Neural cell (in vitro differentiated cells): ENCODE measurements around the gene DNAJC6. TPM values are rescaled to one million over a fixed set of nuclear protein-coding genes. Genes with fewer than 3 reads are reported as not detected.

Source experiments
- H2AFZ ChIP-seq: fragments of 200-600, 300-800 bp; sonication (generic), shearing (Covaris generic); 2 replicates; pipeline ENCODE4 v1.6.0; 2014; ENCODE audit warnings: low read depth, mild to moderate bottlenecking, antibody characterized with exemption, low read length, moderate library complexity
- H3F3A ChIP-seq: fragments of 200-600 bp; shearing (Covaris generic); 2 replicates; pipeline ENCODE4 v1.6.1; 2016; ENCODE audit warnings: mild to moderate bottlenecking, moderate library complexity, mixed read lengths, antibody characterized with exemption, low read length; ENCODE audit not compliant: insufficient read depth, poor library complexity, severe bottlenecking
- H3K27ac ChIP-seq: fragments of 200-600, 300-800 bp; sonication (generic), shearing (Covaris generic); 2 replicates; pipeline ENCODE4 v1.5.1; 2014; ENCODE audit warnings: mild to moderate bottlenecking, low read length, moderate library complexity
- H3K27me3 ChIP-seq: fragments of 300-800, 200-600 bp; sonication (generic), shearing (Covaris generic); 2 replicates; pipeline ENCODE4 v1.6.0; 2014; ENCODE audit warnings: mild to moderate bottlenecking, low read depth, low read length, moderate library complexity; ENCODE audit not compliant: insufficient read depth
- H3K36me3 ChIP-seq: fragments of 300-800, 200-600 bp; sonication (generic), shearing (Covaris generic); 2 replicates; pipeline ENCODE4 v1.5.1; 2014; ENCODE audit warnings: mild to moderate bottlenecking, antibody characterized with exemption, low read length, moderate library complexity; ENCODE audit not compliant: insufficient read depth
- H3K4me2 ChIP-seq: fragments of 300-800, 200-600 bp; sonication (generic), shearing (Covaris generic); 2 replicates; pipeline ENCODE4 v1.6.0; 2014; ENCODE audit warnings: mild to moderate bottlenecking, low read length
- H3K4me3 ChIP-seq: fragments of 300-800, 200-600 bp; sonication (generic), shearing (Covaris generic); 2 replicates; pipeline ENCODE4 v1.5.1; 2014; ENCODE audit warnings: mild to moderate bottlenecking, low read length, moderate library complexity
- H3K79me2 ChIP-seq: fragments of 200-600 bp; shearing (Covaris generic); replicated peaks from 2 replicates; pipeline ENCODE4 v1.6.0; 2014; ENCODE audit warnings: mild to moderate bottlenecking, low read length, moderate library complexity; ENCODE audit not compliant: insufficient read depth
- H3K9ac ChIP-seq: fragments of 300-800, 200-600 bp; sonication (generic), shearing (Covaris generic); 2 replicates; pipeline ENCODE4 v1.6.1; 2016; ENCODE audit warnings: mild to moderate bottlenecking, low read length, mixed read lengths
- H3K9me2 ChIP-seq: fragments of 200-600 bp; shearing (Covaris generic); 2 replicates; pipeline ENCODE4 v1.6.1; 2016; ENCODE audit warnings: mild to moderate bottlenecking, low read length, mixed read lengths; ENCODE audit not compliant: insufficient read depth
- H3K9me3 ChIP-seq: fragments of 200-600, 300-800 bp; sonication (generic), shearing (Covaris generic); 2 replicates; pipeline ENCODE4 v1.6.1; 2016; ENCODE audit warnings: mild to moderate bottlenecking, mixed run types, low read length, moderate library complexity, mixed read lengths
- H4K20me1 ChIP-seq: fragments of 200-600 bp; shearing (Covaris generic); 2 replicates; pipeline ENCODE4 v1.6.1; 2016; ENCODE audit warnings: mild to moderate bottlenecking, mixed run types; ENCODE audit not compliant: insufficient read depth
- EP300 ChIP-seq: fragments of 450-650 bp; conservative IDR thresholded peaks from 2 replicates; pipeline ENCODE4 v1.6.1; 2014; ENCODE audit warnings: antibody characterized with exemption, mild to moderate bottlenecking, moderate library complexity; ENCODE audit not compliant: poor library complexity, severe bottlenecking
- EZH2 ChIP-seq: fragments of 200-600, 300-800 bp; shearing (Covaris generic), sonication (generic); IDR thresholded peaks from 2 replicates; pipeline ENCODE4 v1.6.1; 2014; ENCODE audit warnings: antibody characterized with exemption, low read length, borderline replicate concordance, mild to moderate bottlenecking; ENCODE audit not compliant: insufficient read depth, poor library complexity, severe bottlenecking
- MXI1 ChIP-seq: fragments of 450-650 bp; conservative IDR thresholded peaks from 2 replicates; pipeline ENCODE4 v1.6.1; 2014; ENCODE audit warnings: antibody characterized with exemption, mild to moderate bottlenecking; ENCODE audit not compliant: poor library complexity, severe bottlenecking
- POLR2AphosphoS5 ChIP-seq: IDR thresholded peaks from 2 replicates; pipeline ENCODE4 v1.6.1; 2012
- RAD21 ChIP-seq: fragments of 450-650 bp; conservative IDR thresholded peaks from 2 replicates; pipeline ENCODE4 v1.6.1; 2014; ENCODE audit warnings: antibody characterized with exemption, mild to moderate bottlenecking, moderate library complexity
- SMC3 ChIP-seq: fragments of 450-650 bp; conservative IDR thresholded peaks from 2 replicates; pipeline ENCODE4 v1.6.1; 2014; ENCODE audit warnings: antibody characterized with exemption, mild to moderate bottlenecking, moderate library complexity; ENCODE audit not compliant: poor library complexity
- TAF1 ChIP-seq: IDR thresholded peaks from 2 replicates; pipeline ENCODE4 v1.6.1; 2012; ENCODE audit warnings: low read depth
- polyA plus RNA-seq: library from polyadenylated mRNA; depleted of rRNA; stranded (reverse); fragments of >200 nt; gene quantifications from 2 replicates; pipeline ENCODE4 v1.2.3, GENCODE V29; 2014
- TF ChIP-seq, protein P1 (sequence below): fragments of 450-650 bp; IDR thresholded peaks from 2 replicates; pipeline ENCODE4 v1.5.1; 2014; ENCODE audit warnings: antibody characterized with exemption, mild to moderate bottlenecking, moderate library complexity; ENCODE audit not compliant: poor library complexity, severe bottlenecking
- TF ChIP-seq, protein P2 (sequence below): IDR thresholded peaks from 2 replicates; pipeline ENCODE4 v1.6.1; 2012; ENCODE audit warnings: borderline replicate concordance

The DNAJC6 gene
- polyA plus RNA-seq, 1 donor from 2014 or later: 47.1 TPM

DNA sequence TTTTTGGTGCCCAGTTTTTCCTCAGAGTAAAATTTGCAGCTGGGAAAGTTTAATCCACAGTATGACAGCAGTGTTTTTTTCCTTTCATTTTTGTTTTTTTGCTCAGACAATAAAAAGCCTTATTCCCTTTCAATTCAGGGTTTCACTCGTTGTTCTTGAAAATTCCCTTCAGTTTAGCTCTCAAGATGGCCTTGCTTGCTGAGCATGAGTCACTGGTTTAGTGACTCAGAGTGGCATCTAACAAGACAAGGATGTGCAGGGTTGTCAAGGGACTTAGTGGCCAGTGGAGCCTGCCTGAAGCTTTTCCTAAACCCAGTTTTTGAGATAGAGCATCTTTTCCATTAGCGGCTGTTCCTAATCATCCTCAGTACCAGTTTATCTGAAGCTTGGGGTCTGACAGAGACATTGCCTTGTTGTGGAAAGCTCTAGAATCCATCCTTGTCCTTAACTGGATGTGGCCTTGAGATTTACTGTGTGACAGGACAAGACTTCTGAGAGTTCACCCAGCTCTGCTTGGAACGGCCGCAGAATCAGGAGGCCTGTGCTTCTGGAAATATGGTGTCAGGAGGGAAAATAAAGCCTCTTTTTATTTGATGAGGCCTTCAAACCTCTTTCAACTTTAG, 48.4 kb upstream of the DNAJC6 start:
- Histone ChIP-seq H3K4me2 (no peak overlapping the region), H3K9me2 (no peaks in the 10 kb centered on the region), H3K4me3 (no peak overlapping the region), H3K9me3 (no peaks in the 10 kb centered on the region), H2AFZ (no peak overlapping the region), H3K79me2 (peaks cover 19% of the 10 kb centered on the region), H3K27me3 (no peaks in the 10 kb centered on the region), H3K27ac (no peak overlapping the region), H3K36me3 (no peaks in the 10 kb centered on the region), H3K9ac (no peak overlapping the region), H3F3A (no peaks in the 10 kb centered on the region), H4K20me1 (no peaks in the 10 kb centered on the region)
- TF ChIP-seq, protein P1, sequence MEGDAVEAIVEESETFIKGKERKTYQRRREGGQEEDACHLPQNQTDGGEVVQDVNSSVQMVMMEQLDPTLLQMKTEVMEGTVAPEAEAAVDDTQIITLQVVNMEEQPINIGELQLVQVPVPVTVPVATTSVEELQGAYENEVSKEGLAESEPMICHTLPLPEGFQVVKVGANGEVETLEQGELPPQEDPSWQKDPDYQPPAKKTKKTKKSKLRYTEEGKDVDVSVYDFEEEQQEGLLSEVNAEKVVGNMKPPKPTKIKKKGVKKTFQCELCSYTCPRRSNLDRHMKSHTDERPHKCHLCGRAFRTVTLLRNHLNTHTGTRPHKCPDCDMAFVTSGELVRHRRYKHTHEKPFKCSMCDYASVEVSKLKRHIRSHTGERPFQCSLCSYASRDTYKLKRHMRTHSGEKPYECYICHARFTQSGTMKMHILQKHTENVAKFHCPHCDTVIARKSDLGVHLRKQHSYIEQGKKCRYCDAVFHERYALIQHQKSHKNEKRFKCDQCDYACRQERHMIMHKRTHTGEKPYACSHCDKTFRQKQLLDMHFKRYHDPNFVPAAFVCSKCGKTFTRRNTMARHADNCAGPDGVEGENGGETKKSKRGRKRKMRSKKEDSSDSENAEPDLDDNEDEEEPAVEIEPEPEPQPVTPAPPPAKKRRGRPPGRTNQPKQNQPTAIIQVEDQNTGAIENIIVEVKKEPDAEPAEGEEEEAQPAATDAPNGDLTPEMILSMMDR: no peak
- TF ChIP-seq EP300 (no peak), EZH2 (no peak), TAF1 (no peak), SMC3 (no peak), RAD21 (no peak), POLR2AphosphoS5 (no peak), MXI1 (no peak)
- TF ChIP-seq, protein P2, sequence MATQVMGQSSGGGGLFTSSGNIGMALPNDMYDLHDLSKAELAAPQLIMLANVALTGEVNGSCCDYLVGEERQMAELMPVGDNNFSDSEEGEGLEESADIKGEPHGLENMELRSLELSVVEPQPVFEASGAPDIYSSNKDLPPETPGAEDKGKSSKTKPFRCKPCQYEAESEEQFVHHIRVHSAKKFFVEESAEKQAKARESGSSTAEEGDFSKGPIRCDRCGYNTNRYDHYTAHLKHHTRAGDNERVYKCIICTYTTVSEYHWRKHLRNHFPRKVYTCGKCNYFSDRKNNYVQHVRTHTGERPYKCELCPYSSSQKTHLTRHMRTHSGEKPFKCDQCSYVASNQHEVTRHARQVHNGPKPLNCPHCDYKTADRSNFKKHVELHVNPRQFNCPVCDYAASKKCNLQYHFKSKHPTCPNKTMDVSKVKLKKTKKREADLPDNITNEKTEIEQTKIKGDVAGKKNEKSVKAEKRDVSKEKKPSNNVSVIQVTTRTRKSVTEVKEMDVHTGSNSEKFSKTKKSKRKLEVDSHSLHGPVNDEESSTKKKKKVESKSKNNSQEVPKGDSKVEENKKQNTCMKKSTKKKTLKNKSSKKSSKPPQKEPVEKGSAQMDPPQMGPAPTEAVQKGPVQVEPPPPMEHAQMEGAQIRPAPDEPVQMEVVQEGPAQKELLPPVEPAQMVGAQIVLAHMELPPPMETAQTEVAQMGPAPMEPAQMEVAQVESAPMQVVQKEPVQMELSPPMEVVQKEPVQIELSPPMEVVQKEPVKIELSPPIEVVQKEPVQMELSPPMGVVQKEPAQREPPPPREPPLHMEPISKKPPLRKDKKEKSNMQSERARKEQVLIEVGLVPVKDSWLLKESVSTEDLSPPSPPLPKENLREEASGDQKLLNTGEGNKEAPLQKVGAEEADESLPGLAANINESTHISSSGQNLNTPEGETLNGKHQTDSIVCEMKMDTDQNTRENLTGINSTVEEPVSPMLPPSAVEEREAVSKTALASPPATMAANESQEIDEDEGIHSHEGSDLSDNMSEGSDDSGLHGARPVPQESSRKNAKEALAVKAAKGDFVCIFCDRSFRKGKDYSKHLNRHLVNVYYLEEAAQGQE: no peak

DNA sequence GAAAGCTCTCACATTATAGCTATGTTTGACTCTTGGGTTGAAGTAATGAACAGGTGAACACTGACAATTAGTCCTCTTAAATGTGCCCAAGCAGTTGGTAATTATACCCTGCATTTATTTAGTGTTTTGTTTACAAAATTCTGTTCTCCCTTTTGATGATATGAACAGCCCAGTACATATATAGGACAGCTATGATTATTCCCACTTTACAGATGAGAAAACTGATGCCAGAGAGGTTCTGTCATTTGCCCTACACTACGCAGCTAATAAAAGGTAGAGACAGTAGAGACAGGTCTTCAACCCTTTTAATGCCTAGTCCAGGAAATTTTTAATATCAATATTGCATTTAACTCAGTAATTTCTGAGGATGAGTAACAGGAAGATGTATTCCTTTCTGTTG, 46.1 kb upstream of the DNAJC6 start:
- H3K9me3 ChIP-seq: no peaks in the 10 kb centered on the region
- H3K27ac ChIP-seq: no peak overlapping the region

More for the DNA sequence above, 46.1 kb upstream of the DNAJC6 start:
- no peak overlapping the region for H3K4me2 ChIP-seq
- H3K9me2 ChIP-seq: no peaks in the 10 kb centered on the region
- H3K27me3 ChIP-seq: no peaks in the 10 kb centered on the region
- H3K4me3 ChIP-seq: no peak overlapping the region
- TF ChIP-seq EZH2: no peak
- no peak for TF ChIP-seq RAD21
- no peak for TF ChIP-seq POLR2AphosphoS5
- no peak for TF ChIP-seq TAF1
- no peak for TF ChIP-seq SMC3
- TF ChIP-seq, protein P2: no peak
- no peak for TF ChIP-seq EP300
- TF ChIP-seq, protein P1: no peak
- no peak for TF ChIP-seq MXI1
- H3K9ac ChIP-seq: no peak overlapping the region
- H3F3A ChIP-seq: no peaks in the 10 kb centered on the region
- H3K36me3 ChIP-seq: no peaks in the 10 kb centered on the region
- no peak overlapping the region for H2AFZ ChIP-seq
- H4K20me1 ChIP-seq: no peaks in the 10 kb centered on the region
- peaks cover 2% of the 10 kb centered on the region for H3K79me2 ChIP-seq
